Sciatic nerve (tissue), 2 donors: ENCODE results near the gene DIP2C. TPM values are rescaled to one million over a fixed set of nuclear protein-coding genes. Genes with fewer than 3 reads are reported as not detected.
"Not testable (repeated sequence)": the region's sequence is repeated elsewhere in the genome, so short reads cannot be mapped to it uniquely, and the experiment has no call there.

Source experiments
- ATAC-seq: fragments of 200-7000 bp; cut with Tn5 transposase; one replicate; pipeline ENCODE4 v1.9.1; 2020; ENCODE audit warnings: mild to moderate bottlenecking, moderate library complexity
- DNase-seq: peaks from one replicate; pipeline ENCODE4 v3.0.0-alpha.2; 2020; ENCODE audit warnings: low spot score
- intact Hi-C: fragments of 100-400 bp; cut with DNase I; formaldehyde crosslinking; loops from one replicate; pipeline ENCODE4 v1.14.2; 2022
- total RNA-seq: library from RNA; stranded (reverse); fragmentation: NEBNext Ultra II Directional; extraction: Animal tissue kit (Norgen Biotek cat#: 25700); gene quantifications from one replicate; pipeline ENCODE4 v1.2.1, GENCODE V29; 2021
- donor health status: DM: no; HTN: no; CAD: no.
- donor health status: DM: no; HTN: no; CAD: no.

The DIP2C gene
- total RNA-seq, 1 donor from 2014 or later: 38.7 TPM

DNA sequence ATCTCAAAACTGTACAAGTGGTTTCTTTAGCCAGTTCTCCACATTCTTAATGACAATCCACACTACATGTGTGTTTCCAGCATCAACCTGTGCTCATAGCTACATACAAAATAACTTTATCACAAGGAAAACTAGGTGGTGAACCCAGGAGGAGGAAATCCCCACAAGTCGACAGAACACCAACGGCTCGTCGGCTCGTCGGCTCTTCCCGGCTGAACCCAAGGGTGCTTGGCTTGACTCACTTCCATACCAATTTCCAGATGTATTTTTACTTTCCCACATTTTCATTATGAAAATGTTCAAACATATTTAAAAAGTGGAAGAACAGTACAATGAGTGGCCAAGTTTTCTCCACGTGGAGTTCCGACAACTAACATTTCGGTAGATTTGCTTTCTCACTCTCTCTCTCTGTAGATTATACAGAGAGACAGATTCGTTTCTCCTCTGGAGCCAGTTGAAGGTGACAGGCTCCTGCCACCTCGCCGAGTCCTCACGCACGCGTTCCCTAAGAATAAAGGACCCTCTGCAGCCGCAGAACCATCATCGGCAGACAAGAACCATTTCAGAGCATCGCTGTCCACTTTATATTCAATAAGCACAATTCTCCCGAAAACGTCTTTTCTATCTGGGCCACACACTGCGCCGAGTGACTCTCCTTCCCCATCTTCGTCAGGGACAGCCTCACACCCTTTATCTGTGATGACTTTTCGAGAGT lies 53.3 kb downstream of the DIP2C start:
- intact Hi-C loops: no loop called here
- ATAC-seq (no peak), DNase-seq (no peak)

DNA sequence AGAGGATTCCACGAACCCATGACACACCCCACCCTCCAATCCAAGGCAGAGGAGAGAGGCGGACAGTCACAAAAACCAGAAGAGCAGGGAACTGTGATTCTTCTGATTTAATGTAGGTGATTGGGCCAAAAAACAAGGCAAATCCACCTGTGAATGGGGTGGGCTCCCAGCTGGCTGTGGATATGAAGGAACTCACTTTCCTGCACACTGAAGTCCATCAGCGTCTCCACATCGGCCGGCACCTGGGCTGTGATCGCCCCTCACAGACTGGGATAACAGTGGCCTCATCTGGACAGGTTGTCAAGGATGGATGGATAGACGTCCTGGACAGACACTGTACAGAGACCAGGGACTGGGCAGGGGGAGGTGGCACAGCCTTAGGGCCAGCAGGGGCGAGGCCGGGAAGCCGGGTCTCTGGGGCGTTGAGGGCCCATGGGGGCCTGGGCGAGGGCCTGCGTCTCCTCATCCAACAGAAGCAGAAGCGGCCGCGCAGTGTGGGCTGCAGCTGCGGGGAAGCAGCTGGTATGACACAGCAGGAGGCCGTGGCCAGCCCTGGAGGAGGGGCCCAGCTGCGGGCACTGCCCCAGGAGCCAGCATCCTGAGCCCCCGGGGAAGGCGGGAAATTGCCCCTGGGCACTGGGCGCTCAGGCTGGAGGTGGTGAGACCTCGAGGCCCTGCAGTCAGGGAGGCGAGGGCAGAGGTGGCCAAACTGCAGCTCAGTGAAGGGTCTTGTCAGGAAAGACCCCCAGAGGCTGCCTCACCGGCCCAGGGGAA lies 54.2 kb downstream of the DIP2C start:
- DNase-seq: no peak
- intact Hi-C loops: no loop called here
- peak; percentile 44 for ATAC-seq

DNA sequence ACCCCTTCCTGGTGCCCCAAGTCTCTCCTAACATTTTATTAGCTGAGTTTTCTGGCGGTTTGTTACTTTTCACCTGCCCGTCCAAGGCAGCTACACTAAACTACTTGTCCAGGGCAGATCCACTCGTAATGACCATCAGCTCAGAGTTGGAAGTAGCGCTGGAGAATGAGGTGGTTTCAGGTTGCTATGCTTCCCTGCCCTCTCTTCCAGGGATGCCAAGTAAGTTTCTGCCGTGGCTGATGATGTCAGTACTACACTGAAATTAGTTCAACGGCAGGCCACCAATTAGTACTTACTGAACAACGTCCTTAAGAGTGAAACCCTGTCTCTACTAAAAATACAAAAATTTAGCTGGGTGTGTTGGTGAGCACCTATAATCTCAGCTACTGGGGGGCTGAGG lies 55.2 kb downstream of the DIP2C start:
- intact Hi-C loops: no loop called here
- ATAC-seq (no peak), DNase-seq (no peak)

DNA sequence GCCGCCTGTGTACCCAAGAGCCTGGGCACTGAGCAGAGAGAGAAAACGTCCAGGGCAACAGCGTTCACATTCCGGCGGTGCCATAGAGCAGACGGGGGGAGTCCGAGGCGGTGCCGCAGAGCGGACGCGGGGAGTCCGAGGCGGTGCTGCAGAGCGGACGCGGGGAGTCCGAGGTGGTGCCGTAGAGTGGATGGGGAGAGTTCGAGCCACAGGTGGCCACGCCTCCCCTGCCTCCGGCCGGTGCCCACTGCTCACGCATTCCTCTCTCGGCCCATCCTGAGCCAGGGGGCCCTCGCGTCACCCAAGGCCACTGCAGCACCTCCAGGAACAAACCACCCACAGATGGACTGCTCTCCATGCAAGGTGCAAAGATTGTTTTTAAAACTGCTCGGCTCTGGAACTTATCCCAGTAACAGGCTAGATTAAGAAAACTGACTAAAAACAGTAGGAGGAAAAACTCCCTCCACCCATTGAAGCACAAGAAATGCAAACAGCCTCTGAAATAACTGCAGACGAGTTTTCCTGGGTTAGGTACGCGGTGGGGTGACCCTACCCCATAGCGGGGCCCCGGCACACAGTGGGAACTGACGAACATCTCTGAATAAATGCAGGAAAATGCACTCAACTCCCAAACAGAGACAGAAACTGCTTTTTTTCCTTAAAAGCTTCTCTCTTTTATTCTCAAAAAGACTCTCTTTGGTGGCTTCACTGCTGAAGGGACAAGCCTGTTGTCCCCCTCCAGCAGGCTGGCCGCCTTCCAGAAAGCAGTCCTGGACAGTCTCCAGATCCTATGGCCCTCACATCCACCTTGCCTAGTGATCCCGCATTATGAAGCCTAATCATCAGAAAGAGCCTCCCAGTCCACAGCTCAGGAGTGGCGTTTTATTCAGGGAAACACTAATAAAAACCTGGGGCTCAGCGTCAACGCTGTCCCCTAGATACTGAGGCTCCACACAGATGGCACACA lies 55.9 kb downstream of the DIP2C start:
- DNase-seq (no peak), ATAC-seq (peak; percentile 23)
- intact Hi-C loops: no loop called here

GRCh38 chr10:632807-633177 lies 56.7 kb downstream of the DIP2C start:
- DNase-seq, intact Hi-C loops, ATAC-seq: not testable (repeated sequence)

GRCh38 chr10:632155-632806 lies 57.2 kb downstream of the DIP2C start:
- DNase-seq, ATAC-seq, intact Hi-C loops: not testable (repeated sequence)

DNA sequence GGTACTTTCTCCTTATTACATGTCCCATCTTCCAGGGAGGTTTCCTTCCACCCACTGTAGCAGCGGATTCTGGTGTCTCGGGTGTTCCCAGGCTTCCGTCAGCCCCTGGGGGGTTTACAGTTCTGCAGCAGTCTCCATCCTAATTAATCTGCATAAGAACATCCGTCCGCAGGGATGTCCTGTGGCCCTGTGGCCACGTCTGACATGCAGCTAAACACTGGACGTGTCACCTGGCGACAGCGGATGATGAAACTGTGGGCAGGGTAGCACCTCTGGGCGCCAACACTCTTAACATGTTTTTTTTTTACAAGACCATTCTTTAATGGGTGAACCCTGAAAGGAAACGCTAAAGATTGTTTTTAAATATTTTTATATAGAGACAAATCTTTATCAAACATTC lies 58.2 kb downstream of the DIP2C start:
- no peak for DNase-seq
- intact Hi-C loops: no loop called here
- no peak for ATAC-seq

GRCh38 chr10:630581-631073 lies 58.8 kb downstream of the DIP2C start:
- intact Hi-C loops: no loop called here
- ATAC-seq (no peak), DNase-seq (no peak)

GRCh38 chr10:629186-629998 lies 60.1 kb downstream of the DIP2C start:
- DNase-seq (no peak), ATAC-seq (no peak)
- intact Hi-C loops: no loop called here

GRCh38 chr10:628386-629045 lies 61.0 kb downstream of the DIP2C start:
- peak; percentile 74 for DNase-seq
- ATAC-seq: no peak
- intact Hi-C loops: no loop called here

DNA sequence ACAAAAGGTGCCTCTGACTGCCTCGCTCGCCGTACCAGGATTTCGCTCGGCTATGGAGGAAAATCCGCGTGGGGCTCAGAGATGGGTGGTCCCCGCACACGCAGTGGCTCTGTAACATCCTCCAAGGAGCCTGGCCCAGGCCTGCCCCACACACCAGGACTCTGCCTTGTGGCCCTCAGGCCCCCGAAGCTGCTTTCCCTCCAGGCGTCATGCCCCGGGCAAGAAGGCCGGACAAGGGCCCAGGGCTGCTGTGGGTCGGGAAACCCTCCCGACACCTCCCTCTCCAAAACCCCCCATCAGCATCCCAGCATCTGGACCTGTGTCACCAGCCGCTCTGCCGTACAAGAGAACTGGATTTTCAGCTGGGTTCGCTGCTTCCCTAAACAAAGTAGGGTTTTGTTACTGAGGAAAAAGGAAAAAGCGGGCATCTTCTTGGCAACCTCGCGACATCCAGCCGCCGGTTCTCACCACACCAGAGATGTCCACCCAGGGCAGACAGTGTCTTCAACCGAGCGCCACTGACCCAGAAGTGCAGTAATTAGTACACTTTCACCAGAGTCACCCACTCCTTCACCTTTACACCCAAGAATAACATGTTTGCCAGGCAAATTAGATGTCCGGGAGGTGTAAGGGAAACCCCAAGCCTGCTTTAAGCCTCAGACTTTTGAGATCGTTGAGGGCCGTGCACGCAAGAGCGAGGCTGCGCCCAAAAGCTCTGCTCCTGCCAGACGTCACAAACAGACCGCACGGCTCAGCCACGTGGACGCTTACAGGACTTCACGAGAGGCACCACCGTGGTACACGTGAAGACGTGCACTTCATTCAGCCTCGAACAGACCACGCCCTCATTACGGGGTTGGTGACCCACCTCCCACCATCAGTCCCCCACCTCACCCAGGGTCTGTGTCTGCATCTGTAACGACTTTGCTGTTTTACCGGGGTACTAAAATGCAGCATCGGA lies 62.2 kb downstream of the DIP2C start:
- ATAC-seq: no peak
- intact Hi-C loops: no loop called here
- no peak for DNase-seq

DNA sequence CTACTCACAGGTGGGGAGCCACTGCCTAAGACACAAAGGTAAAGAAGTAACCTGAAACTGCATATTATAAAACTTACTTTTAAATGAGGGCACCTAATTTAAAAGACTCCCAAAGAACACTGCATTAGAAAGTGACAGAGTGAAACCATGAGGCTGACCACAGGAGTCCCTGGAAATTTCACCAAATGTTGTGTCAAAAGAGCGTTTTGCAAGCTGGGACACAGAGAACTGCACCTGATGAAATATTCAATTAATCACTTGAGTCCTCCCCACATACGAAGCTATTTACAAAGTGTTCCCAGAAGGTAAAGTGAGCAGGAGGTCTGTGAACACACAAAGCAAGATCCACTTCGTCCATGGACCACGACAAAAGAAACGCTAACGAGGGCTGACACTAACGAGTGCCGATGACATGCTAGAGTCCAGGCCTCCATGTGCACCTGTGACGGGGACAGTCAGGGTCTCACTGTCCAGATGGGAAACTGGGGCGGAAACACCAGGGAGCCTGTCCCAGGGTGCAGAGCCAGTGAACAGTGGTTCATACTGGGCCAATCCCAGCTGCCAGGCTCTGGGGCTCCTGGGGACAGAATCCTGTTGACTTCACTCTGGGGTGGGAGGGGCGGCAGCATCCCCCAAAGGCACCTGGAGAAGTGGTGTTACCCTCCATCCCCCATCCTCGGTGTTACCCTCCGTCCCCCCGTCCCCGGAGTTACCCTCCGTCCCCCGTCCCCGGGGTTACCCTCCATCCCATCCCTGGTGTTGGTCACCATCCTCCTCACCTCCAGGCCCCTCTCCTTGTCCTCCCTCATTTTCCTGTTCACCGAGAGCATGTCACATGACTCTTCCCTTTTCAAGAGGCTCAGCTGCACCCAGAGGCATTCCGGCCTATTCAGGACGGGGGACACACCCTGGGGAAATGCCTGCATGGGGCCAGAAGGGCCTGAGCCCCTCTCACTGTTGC lies 63.4 kb downstream of the DIP2C start:
- intact Hi-C loops: loop anchor here (1.0 kb wide), 1 partner anchor 63 kb away; the partner anchor contains the start of gene DIP2C
- DNase-seq: peak; percentile 59
- ATAC-seq: no peak

- ATAC-seq: peak; percentile 71
- DNase-seq: no peak
- intact Hi-C loops: loop anchor here (1.0 kb wide), 1 partner anchor 64 kb away; the partner anchor contains the start of gene DIP2C
Observed at GRCh38 chr10:625333-625696, 64.2 kb downstream of the DIP2C start.

DNA sequence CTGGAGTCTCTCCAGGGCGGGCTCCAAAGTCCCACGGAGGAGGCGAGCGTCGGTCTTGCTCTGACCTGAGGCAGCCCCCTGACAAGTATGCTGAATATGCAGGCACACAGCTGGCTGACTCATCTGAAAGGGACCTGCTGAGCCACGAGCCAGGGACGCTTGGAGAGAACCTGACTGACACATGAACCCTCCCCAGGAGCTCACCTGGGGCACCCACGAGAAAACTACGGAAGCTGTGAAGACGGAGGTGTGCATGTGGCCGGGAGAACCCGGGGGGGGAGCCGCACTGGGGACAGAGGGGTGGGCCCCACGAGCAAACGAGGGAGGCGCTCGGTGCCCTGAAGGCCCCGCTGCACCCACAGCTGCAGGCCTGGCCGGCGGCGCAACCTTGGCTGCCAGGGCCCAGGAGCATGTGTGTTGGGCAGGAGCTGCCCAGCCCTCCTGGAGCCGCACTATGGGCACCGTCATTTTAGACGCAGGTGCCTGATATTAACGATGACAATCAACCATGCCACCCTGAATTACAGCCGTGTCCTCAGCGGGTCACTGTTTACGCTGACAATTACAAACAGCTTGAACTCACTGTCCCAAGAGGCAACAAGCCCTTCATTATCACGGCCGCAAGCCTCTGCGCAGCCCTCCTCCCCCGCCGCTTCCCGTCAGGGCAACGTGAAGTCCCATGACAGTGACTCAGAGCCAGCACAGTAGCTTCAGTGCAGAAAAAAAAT lies 64.7 kb downstream of the DIP2C start:
- ATAC-seq (peak; percentile 85), DNase-seq (peak; percentile 86)
- intact Hi-C loops: loop anchor here (1.0 kb wide), 1 partner anchor 65 kb away; the partner anchor contains the start of gene DIP2C

- DNase-seq (no peak), ATAC-seq (no peak)
- intact Hi-C loops: no loop called here
Observed at GRCh38 chr10:624312-624604, 65.2 kb downstream of the DIP2C start.
